ENCODE measurements around the gene TSC2.

TSC2 gene

DNA sequence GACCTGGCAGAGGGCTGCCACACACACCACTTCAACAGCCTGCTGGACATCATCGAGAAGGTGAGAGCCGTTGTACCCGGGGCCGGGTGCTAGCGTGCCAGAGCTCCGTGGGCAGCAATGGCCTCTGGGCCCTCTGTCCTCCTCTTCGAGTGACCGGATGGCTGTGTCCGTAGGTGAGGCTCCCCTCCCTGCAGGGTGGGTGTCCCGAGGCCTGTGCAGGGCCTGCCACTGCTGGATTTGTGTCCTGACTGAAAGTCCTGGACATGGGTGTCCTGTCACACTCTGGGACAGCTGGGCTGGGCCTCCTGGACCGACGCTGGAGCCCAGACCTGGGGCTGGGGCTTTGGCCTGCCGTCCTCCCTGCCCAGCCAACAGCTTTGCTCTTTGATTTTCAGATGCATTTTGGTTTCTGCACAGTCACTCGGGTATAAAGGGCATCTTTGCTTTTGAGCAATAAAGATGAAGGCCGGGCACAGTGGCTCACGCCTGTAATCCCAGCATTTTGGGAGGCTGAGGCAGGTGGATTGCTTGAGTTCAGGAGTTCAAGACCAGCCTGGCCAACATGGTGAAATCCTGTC lies 16.7 kb downstream of the TSC2 start:
- H3K27ac ChIP-seq (ENCODE audit: low read length) = no peak overlapping the region
- no peaks in the 10 kb centered on the region for H3K9me3 ChIP-seq (ENCODE audit: control insufficient read depth in 1 of 2, low read length in 2 of 2)
- H3K36me3 ChIP-seq (ENCODE audit: control insufficient read depth in 1 of 2, insufficient read depth in 2 of 2, low read length in 2 of 2) = peaks cover 21 to 78% of the 10 kb centered on the region in 2 donors
- no peak overlapping the region for H3K4me3 ChIP-seq (ENCODE audit: low read depth in 1 of 2, low read length in 2 of 2)
- H3K27me3 ChIP-seq (ENCODE audit: low read depth, low read length) = no peaks in the 10 kb centered on the region
- H3K4me1 ChIP-seq (ENCODE audit: control insufficient read depth in 1 of 2, insufficient read depth in 2 of 2, low read length in 2 of 2) = no peaks in the 10 kb centered on the region

DNA sequence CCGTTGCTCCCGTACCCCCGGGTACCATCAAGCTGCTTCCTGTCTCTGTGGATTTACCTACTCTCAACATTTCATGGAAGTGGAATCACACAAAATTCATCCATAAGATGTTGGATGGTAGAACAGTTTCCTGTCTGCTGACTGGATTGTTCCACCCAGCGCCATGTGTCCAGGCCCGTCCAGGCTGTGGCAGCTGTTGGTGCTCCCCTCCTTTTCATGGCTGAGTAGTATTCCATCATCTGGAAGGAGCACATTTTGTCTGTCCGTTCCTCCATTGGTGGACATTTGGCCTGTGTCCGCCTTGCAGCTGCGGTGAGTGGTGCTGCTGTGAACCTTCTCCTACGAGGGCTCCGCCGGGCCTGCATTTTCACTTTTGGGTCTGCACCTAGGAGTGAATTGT lies 18.4 kb downstream of the TSC2 start:
- Histone ChIP-seq H3K4me3 (ENCODE audit: low read depth in 1 of 2, low read length in 2 of 2) (no peak overlapping the region), H3K9me3 (ENCODE audit: control insufficient read depth in 1 of 2, low read length in 2 of 2) (no peaks in the 10 kb centered on the region), H3K36me3 (ENCODE audit: control insufficient read depth in 1 of 2, insufficient read depth in 2 of 2, low read length in 2 of 2) (peaks cover 26 to 82% of the 10 kb centered on the region in 2 donors), H3K4me1 (ENCODE audit: control insufficient read depth in 1 of 2, insufficient read depth in 2 of 2, low read length in 2 of 2) (peaks cover 0 to 1% of the 10 kb centered on the region in 2 donors), H3K27ac (ENCODE audit: low read length) (no peak overlapping the region), H3K27me3 (ENCODE audit: low read depth, low read length) (no peaks in the 10 kb centered on the region)

DNA sequence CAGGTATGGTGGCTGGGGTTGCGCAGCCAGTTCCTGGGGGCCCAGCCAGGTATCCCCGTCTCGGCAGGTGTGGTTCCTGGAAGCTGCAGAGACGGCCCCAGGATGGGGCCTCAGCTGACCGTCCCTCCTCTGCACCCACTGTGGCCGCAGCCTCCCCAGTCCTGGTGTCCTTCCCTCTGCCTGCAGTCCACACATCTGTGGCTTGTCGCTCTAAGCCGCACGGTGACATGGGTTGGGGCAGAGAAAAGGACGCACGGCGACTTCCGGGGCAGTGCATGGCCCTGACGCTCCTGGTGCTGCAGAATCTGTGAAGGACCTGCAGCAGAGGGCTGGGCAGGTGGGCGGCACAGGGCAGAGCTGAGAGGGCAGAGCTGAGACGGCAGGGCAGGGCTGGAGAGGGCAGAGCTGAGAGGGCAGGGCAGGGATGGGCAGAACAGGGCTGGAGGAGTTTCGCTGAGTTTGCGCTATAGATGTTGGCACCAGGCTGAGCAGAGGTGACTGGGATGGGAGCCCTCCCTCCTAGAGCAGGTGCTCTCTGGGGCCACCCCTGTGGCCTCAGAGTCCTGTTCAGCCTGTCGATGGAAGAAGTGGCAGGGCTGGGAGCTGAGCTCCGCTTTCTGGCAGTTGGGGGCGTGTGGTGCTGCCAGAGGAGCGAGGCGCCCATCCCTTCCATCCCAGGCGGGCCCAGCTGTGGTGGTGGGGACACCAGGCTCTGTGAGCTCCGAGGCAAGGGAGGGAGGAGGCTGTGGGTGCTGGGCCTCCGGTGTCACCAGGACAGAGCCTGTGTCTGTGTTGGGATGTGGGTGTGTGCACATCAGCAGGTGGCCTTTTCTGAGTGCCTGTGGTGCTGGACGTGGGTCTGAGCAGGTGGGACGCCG lies 23.0 kb downstream of the TSC2 start:
- peaks cover 33 to 85% of the 10 kb centered on the region in 2 donors for H3K36me3 ChIP-seq (ENCODE audit: control insufficient read depth in 1 of 2, insufficient read depth in 2 of 2, low read length in 2 of 2)
- no peaks in the 10 kb centered on the region for H3K9me3 ChIP-seq (ENCODE audit: control insufficient read depth in 1 of 2, low read length in 2 of 2)
- no peaks in the 10 kb centered on the region for H3K27me3 ChIP-seq (ENCODE audit: low read depth, low read length)

GRCh38 chr16:2071454-2072202 lies 23.8 kb downstream of the TSC2 start:
- H3K27me3 ChIP-seq (ENCODE audit: low read depth, low read length) = no peaks in the 10 kb centered on the region

More for the DNA sequence above, 23.0 kb downstream of the TSC2 start:
- Histone ChIP-seq H3K4me3 (ENCODE audit: low read depth in 1 of 2, low read length in 2 of 2) (no peak overlapping the region), H3K27ac (ENCODE audit: low read length) (no peak overlapping the region), H3K4me1 (ENCODE audit: control insufficient read depth in 1 of 2, insufficient read depth in 2 of 2, low read length in 2 of 2) (peaks cover 0 to 10% of the 10 kb centered on the region in 2 donors)

DNA sequence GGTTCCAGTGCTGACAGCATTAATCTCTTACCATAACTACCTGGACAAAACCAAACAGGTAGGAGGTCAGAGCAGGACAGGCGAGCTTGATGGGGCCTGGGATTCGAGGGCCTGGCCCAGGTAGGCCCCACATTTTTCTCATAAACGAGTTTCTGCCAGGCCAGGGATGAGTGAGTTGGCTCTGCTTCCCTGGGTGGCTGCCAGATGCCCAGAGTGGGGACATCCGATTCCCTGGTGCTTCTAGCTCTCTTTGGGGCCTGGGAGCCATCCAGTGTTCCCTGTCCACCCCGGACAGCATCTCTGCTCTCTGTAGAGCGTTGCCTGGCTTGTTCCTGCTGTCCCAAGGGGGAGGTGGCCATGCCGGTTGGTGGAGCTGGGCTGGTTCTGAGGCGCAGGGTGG lies 25.1 kb downstream of the TSC2 start:
- Histone ChIP-seq H3K36me3 (ENCODE audit: control insufficient read depth in 1 of 2, insufficient read depth in 2 of 2, low read length in 2 of 2) (peaks cover 34 to 85% of the 10 kb centered on the region in 2 donors), H3K27ac (ENCODE audit: low read length) (no peak overlapping the region), H3K4me1 (ENCODE audit: control insufficient read depth in 1 of 2, insufficient read depth in 2 of 2, low read length in 2 of 2) (peaks cover 0 to 10% of the 10 kb centered on the region in 2 donors)

More at GRCh38 chr16:2071454-2072202, 23.8 kb downstream of the TSC2 start:
- no peak overlapping the region for H3K27ac ChIP-seq (ENCODE audit: low read length)
- H3K36me3 ChIP-seq (ENCODE audit: control insufficient read depth in 1 of 2, insufficient read depth in 2 of 2, low read length in 2 of 2) = peaks cover 27 to 85% of the 10 kb centered on the region in 2 donors
- H3K4me3 ChIP-seq (ENCODE audit: low read depth in 1 of 2, low read length in 2 of 2) = no peak overlapping the region
- no peaks in the 10 kb centered on the region for H3K9me3 ChIP-seq (ENCODE audit: control insufficient read depth in 1 of 2, low read length in 2 of 2)
- peaks cover 0 to 10% of the 10 kb centered on the region in 2 donors for H3K4me1 ChIP-seq (ENCODE audit: control insufficient read depth in 1 of 2, insufficient read depth in 2 of 2, low read length in 2 of 2)

DNA sequence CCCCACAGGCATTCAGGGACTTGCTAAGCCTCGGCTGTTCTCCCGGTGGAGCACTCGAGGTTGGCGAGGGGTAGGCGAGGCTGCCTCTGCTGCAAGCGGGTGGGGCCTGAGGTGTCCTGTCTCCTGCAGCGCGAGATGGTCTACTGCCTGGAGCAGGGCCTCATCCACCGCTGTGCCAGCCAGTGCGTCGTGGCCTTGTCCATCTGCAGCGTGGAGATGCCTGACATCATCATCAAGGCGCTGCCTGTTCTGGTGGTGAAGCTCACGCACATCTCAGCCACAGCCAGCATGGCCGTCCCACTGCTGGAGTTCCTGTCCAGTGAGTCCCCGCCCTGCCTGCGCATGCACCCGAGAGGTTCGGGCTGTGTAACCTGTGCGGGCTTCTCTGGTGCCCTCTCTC lies 26.3 kb downstream of the TSC2 start:
- peaks cover 0 to 10% of the 10 kb centered on the region in 2 donors for H3K4me1 ChIP-seq (ENCODE audit: control insufficient read depth in 1 of 2, insufficient read depth in 2 of 2, low read length in 2 of 2)
- no peak overlapping the region for H3K4me3 ChIP-seq (ENCODE audit: low read depth in 1 of 2, low read length in 2 of 2)
- no peaks in the 10 kb centered on the region for H3K9me3 ChIP-seq (ENCODE audit: control insufficient read depth in 1 of 2, low read length in 2 of 2)
- H3K36me3 ChIP-seq (ENCODE audit: control insufficient read depth in 1 of 2, insufficient read depth in 2 of 2, low read length in 2 of 2) = peaks cover 31 to 86% of the 10 kb centered on the region in 2 donors
- H3K27me3 ChIP-seq (ENCODE audit: low read depth, low read length) = no peaks in the 10 kb centered on the region
- no peak overlapping the region for H3K27ac ChIP-seq (ENCODE audit: low read length)

More for the DNA sequence above, 25.1 kb downstream of the TSC2 start:
- no peaks in the 10 kb centered on the region for H3K27me3 ChIP-seq (ENCODE audit: low read depth, low read length)
- H3K9me3 ChIP-seq (ENCODE audit: control insufficient read depth in 1 of 2, low read length in 2 of 2) = no peaks in the 10 kb centered on the region
- no peak overlapping the region for H3K4me3 ChIP-seq (ENCODE audit: low read depth in 1 of 2, low read length in 2 of 2)

- Histone ChIP-seq H3K36me3 (ENCODE audit: control insufficient read depth in 1 of 2, insufficient read depth in 2 of 2, low read length in 2 of 2) (peaks cover 26 to 91% of the 10 kb centered on the region in 2 donors), H3K4me1 (ENCODE audit: control insufficient read depth in 1 of 2, insufficient read depth in 2 of 2, low read length in 2 of 2) (peaks cover 0 to 10% of the 10 kb centered on the region in 2 donors), H3K4me3 (ENCODE audit: low read depth in 1 of 2, low read length in 2 of 2) (no peak overlapping the region), H3K27me3 (ENCODE audit: low read depth, low read length) (no peaks in the 10 kb centered on the region), H3K9me3 (ENCODE audit: control insufficient read depth in 1 of 2, low read length in 2 of 2) (no peaks in the 10 kb centered on the region), H3K27ac (ENCODE audit: low read length) (no peak overlapping the region)
These were observed 27.8 kb downstream of the TSC2 start for GRCh38 chr16:2075631-2076030.

DNA sequence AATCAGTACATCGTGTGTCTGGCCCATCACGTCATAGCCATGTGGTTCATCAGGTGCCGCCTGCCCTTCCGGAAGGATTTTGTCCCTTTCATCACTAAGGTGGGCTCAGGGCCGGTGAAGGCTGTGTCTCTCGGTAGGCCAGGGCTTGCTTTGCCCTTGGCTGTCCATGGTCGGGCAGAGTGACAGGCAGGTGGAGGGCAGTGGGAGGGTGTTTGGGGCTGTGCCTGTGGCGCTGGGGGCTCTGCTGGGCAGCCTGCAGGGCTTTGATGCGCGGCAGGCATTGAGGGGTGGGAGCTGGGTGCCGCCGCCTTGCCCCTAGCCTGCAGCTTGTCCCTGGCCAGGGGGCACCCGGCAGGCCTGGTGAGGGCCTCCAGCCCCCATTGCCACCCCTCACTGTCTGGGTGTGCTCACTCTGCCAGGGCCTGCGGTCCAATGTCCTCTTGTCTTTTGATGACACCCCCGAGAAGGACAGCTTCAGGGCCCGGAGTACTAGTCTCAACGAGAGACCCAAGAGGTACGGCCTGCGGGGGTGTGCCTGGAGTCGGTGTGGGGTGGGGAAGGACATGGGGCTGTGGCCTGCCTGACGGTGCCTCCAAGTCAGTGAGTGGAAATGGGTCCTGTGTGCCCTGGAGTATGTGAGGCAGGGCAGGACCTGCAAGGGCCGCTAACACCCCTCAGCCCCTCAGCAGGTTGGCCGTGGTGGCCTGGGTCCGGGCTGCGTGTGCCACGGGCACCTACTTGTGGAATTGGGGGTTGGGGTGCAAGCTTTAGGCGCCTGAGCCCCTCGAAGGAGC lies 28.5 kb downstream of the TSC2 start:
- H3K27me3 ChIP-seq (ENCODE audit: low read depth, low read length) = no peaks in the 10 kb centered on the region
- peaks cover 26 to 91% of the 10 kb centered on the region in 2 donors for H3K36me3 ChIP-seq (ENCODE audit: control insufficient read depth in 1 of 2, insufficient read depth in 2 of 2, low read length in 2 of 2)
- H3K27ac ChIP-seq (ENCODE audit: low read length) = no peak overlapping the region
- no peaks in the 10 kb centered on the region for H3K9me3 ChIP-seq (ENCODE audit: control insufficient read depth in 1 of 2, low read length in 2 of 2)
- peaks cover 0 to 9% of the 10 kb centered on the region in 2 donors for H3K4me1 ChIP-seq (ENCODE audit: control insufficient read depth in 1 of 2, insufficient read depth in 2 of 2, low read length in 2 of 2)
- no peak overlapping the region for H3K4me3 ChIP-seq (ENCODE audit: low read depth in 1 of 2, low read length in 2 of 2)

DNA sequence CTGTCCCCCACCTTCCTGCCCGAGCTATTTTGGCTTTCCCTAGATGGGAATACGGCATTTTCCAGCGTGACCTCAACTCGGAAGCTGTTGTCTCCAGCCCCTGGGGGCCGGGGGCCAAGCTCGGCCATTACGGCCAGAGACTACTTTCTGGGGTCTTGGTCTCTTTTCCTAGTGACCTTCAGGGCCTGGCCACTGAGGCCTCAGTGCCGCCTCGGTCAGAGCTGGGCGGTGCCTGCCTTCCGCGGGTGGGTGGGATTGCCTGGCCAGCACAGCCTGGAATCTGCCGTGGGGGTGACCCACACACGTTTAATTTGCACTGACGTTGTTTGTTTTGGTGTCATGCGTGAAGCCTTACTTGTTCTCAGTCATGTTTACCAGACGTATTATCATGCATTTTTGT lies 29.2 kb downstream of the TSC2 start:
- Histone ChIP-seq H3K4me3 (ENCODE audit: low read depth in 1 of 2, low read length in 2 of 2) (no peak overlapping the region), H3K27me3 (ENCODE audit: low read depth, low read length) (no peaks in the 10 kb centered on the region), H3K36me3 (ENCODE audit: control insufficient read depth in 1 of 2, insufficient read depth in 2 of 2, low read length in 2 of 2) (peaks cover 26 to 91% of the 10 kb centered on the region in 2 donors), H3K27ac (ENCODE audit: low read length) (no peak overlapping the region), H3K9me3 (ENCODE audit: control insufficient read depth in 1 of 2, low read length in 2 of 2) (no peaks in the 10 kb centered on the region), H3K4me1 (ENCODE audit: control insufficient read depth in 1 of 2, insufficient read depth in 2 of 2, low read length in 2 of 2) (peaks cover 0 to 15% of the 10 kb centered on the region in 2 donors)

DNA sequence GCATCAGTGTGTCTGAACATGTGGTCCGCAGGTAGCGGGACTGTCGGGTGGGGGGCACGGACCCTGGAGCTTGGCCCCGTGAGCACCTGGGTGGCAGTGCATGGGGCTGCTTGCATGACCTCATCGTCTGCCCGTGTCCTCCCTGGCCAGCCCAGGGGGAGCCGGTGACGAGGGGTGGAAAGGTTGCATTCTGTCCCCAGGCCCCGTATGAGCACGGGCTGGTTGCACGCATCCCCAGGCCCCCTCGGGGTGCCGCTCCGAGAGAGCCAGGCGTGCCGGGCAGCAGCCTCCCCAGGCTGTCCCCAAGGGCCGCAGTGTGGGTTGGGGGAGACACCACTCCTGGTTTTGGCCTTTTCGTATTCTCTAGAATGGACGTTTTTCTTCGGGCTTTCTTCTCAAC lies 29.9 kb downstream of the TSC2 start:
- no peaks in the 10 kb centered on the region for H3K9me3 ChIP-seq (ENCODE audit: control insufficient read depth in 1 of 2, low read length in 2 of 2)
- H3K4me1 ChIP-seq (ENCODE audit: control insufficient read depth in 1 of 2, insufficient read depth in 2 of 2, low read length in 2 of 2) = peaks cover 0 to 21% of the 10 kb centered on the region in 2 donors
- H3K36me3 ChIP-seq (ENCODE audit: control insufficient read depth in 1 of 2, insufficient read depth in 2 of 2, low read length in 2 of 2) = peaks cover 24 to 91% of the 10 kb centered on the region in 2 donors
- H3K4me3 ChIP-seq (ENCODE audit: low read depth in 1 of 2, low read length in 2 of 2) = no peak overlapping the region
- no peak overlapping the region for H3K27ac ChIP-seq (ENCODE audit: low read length)
- H3K27me3 ChIP-seq (ENCODE audit: low read depth, low read length) = no peaks in the 10 kb centered on the region
